GM23338 (cell line): ENCODE measurements around the gene PLSCR2. TPM values are rescaled to one million over a fixed set of nuclear protein-coding genes. Genes with fewer than 3 reads are reported as not detected.

ENCODE experiments used
- CTCF ChIP-seq, 2 experiments: fragments of 200-600 bp in 1 of 2; sonication (generic) in 1 of 2; conservative IDR thresholded peaks; 2 replicates each; pipeline versions ENCODE4 v1.5.1 to v1.6.1; 2016 to 2017; ENCODE audit warnings: antibody characterized with exemption in 2 of 2, low read depth in 2 of 2, mild to moderate bottlenecking in 2 of 2, moderate library complexity in 1 of 2
- EZH2 ChIP-seq: fragments of 200-600 bp; sonication (generic); IDR thresholded peaks from one replicate; pipeline ENCODE4 v1.8.0; 2017; ENCODE audit warnings: antibody characterized with exemption, mild to moderate bottlenecking, low read depth; ENCODE audit not compliant: unreplicated experiment
- EZH2phosphoT487 ChIP-seq: fragments of 200-600 bp; sonication (generic); IDR thresholded peaks from one replicate; pipeline ENCODE4 v1.8.1; 2018; ENCODE audit warnings: antibody characterized with exemption; ENCODE audit not compliant: unreplicated experiment
- REST ChIP-seq: IDR thresholded peaks from one replicate; pipeline ENCODE4 v1.6.1; 2018; ENCODE audit warnings: antibody characterized with exemption; ENCODE audit not compliant: unreplicated experiment
- ZNF331 ChIP-seq: fragments of 250-450 bp; sonication (Bioruptor Pico); IDR thresholded peaks from 2 replicates; pipeline ENCODE4 v1.5.0; 2020; ENCODE audit warnings: low read depth, mild to moderate bottlenecking, moderate library complexity
- ZNF462 ChIP-seq: fragments of 250-450 bp; sonication (Bioruptor Pico); IDR thresholded peaks from 2 replicates; pipeline ENCODE4 v1.5.0; 2020; ENCODE audit warnings: mild to moderate bottlenecking, moderate library complexity
- polyA plus RNA-seq: library from polyadenylated mRNA; unstranded; fragments of >200 nt; fragmentation: Nextera tagmentation; extraction: Ambion mirVana; gene quantifications from 2 replicates; pipeline ENCODE4 v1.2.1, GENCODE V29; 2016
- total RNA-seq: library from RNA; depleted of rRNA; stranded (reverse); fragments of >200 nt; shearing (Covaris generic); gene quantifications from 2 replicates; pipeline ENCODE4 v1.2.3, GENCODE V29; 2014

Gene PLSCR2
- total and polyA plus RNA-seq, 2 experiments from 2014 or later = 0.55 TPM; not detected in 1

- no peak for TF ChIP-seq ZNF462 (CRISPR knock-in tag)
- no peak for TF ChIP-seq ZNF331 (CRISPR knock-in tag)
- TF ChIP-seq REST = no peak
- TF ChIP-seq EZH2phosphoT487 = no peak
- TF ChIP-seq EZH2 = no peak
- no peak for TF ChIP-seq CTCF (conservative IDR thresholded peaks at IDR 0.05; ENCODE audit: low read depth in 2 of 2)
These were observed 15.9 kb upstream of the PLSCR2 start (continued) for GRCh38 chr3:146485297-146485696.
